ENCODE data around the gene PPP1R3D.

Gene PPP1R3D

GRCh38 chr20:59948828-59949720 lies 9.0 kb upstream of the PPP1R3D start:
- no peak for DNase-seq (ENCODE audit: low read depth)

GRCh38 chr20:59948212-59948611 lies 8.1 kb upstream of the PPP1R3D start:
- no peak for DNase-seq (ENCODE audit: low read depth)

DNA sequence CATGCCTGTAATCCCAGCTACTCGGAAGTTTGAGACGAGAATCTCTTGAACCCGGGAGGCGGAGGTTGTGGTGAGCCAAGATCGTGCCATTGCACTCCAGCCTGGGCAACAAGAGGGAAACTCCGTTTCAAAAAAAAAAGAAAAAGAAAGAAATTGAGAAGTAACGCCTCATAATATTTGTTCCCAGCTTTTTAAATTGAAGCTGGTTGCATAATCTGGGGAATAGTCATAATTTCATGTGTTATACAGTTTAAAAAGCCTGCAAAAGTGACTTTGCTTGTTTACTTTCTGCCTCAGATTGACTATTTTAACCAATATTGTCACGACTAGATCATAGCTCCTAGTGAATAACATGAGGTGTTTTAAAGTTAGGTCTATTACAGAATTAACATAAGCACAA lies 7.3 kb upstream of the PPP1R3D start:
- no peak for DNase-seq (ENCODE audit: low read depth)

GRCh38 chr20:59945731-59946130 lies 5.6 kb upstream of the PPP1R3D start:
- no peak for DNase-seq (ENCODE audit: low read depth)

DNA sequence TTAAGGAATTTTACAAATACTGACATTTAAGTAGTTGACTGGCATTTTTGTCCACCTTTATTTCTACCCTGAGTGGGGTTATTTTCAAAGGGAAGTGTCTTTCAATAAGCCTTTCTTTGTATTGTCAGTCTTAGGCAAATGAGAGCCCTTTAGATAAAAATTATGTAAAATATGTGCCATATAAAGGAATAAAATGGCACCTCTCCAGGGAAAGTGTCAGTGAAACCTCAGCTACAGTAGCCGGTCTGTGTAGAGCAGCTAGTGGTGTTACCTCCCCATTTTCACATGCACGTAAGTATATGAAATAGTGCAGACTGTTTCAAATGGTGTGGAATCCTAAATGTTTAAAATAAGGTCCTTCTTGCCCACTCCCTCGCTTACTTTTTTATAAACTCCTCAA lies 5.1 kb upstream of the PPP1R3D start:
- no peak for DNase-seq (ENCODE audit: low read depth)

GRCh38 chr20:59944726-59945125 lies 4.6 kb upstream of the PPP1R3D start:
- no peak for DNase-seq (ENCODE audit: low read depth)

DNA sequence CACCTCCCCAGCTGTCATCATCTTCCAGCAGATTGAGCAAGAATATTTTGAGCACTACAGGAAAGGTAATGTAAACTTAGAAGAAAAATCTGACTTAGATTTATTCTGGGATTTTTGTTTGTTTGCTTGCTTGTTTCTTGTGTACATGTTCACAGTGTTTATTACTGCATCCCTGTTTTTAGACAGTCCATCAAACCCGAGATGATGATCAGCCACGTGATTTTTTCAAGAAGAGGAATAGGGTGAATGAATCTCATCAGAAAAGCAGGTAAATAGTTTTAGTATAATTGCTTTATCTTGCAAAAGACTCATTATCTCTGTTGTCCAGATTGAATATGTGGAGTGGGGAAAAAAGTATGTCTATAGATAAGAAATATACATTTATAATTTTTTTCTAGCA lies 2.1 kb upstream of the PPP1R3D start:
- DNase-seq (ENCODE audit: low read depth): no peak

DNA sequence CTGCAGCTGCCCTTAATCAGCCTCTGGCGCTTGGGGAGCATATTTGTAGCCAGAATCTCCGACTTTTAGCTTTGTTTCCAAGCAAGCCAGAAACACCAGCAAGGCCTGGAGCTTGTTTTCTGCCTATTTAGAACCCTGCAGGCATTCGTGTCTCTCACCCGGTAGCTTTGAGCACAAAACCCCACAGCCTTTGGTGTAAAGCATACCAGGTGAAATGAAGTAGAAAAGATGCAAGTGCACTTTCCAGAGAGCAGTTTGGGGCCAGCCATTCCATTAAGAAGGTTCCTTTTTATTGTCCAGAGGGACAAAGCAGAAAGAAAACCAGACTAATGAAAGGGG lies 820 bp upstream of the PPP1R3D start:
- DNase-seq (ENCODE audit: low read depth): no peak

DNA sequence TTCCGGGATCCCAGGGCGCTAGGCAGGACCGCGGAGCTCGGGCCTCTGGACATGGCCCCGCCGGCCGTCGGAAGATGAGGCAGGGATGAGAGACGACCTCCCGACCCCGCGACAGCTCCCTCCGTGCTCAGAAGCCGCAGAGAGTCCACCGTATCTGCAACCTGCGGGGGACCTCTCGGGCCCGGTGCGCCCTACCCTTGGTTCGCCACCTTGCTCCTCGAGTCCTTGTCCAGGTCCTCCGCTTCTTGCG lies 301 bp downstream of the PPP1R3D start:
- DNase-seq (ENCODE audit: low read depth): no peak

DNA sequence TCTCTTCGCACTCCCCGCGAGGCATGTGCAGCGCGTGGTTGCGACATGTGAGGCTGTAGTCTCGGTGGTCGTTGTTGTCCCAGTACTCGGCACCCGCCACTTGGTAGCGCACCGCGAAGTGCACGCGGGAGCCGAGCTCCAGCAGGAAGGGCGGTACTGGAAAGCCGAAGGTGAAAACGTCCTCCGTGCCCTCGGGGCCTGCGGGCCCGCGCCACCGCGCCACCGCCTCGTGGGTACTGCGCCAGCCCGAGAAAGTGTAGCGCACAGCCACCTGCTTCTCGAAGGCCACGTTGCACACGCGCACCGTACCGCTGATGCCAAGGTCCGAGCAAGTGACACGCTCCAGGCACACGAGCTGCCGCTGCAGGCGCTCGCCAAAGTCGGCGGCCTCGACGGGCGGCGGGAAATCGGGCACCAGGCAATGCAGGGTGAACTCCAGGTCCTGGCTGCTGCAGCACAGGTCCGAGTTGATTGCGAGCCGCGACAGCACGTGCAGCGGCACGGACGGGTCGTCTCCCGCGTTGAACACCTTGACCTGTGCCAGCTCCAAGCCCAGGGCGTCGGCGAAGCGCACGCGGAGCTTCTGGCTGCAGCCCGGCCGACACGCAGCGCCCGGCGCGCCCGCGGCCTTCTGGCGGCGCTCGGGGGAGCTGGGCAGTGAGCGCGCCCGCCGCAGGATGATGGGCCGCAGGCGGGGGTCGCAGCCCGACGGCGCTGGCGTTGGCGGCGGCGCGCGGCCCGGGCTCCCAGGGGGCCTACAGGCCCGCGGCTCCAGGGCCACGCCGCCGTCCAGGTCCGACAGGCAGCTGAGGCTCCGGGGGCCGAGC lies 840 bp downstream of the PPP1R3D start:
- DNase-seq (ENCODE audit: low read depth): no peak

GRCh38 chr20:59938696-59939051 lies 1.4 kb downstream of the PPP1R3D start:
- DNase-seq (ENCODE audit: low read depth): no peak

DNA sequence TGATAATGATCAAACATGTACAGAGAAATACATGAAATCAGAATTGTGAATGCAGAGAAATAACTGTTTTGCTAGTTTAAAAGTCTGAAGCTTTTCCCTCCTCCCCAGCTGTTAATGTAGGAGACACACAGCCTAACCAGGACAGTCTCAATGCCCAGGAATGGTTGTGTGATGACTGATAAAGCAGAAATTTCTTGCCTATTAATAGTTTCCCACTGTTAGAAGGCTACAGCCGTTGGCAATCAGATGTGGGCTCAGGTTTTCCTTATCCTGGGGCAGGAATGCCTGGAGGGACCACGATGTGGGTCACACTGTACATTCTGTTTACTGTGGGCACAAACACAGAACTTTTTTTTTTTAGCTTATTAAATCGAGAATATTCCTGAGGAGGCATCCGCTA lies 1.9 kb downstream of the PPP1R3D start:
- DNase-seq (ENCODE audit: low read depth): no peak

GRCh38 chr20:59937150-59937549 lies 3.0 kb downstream of the PPP1R3D start:
- no peak for DNase-seq (ENCODE audit: low read depth)

DNA sequence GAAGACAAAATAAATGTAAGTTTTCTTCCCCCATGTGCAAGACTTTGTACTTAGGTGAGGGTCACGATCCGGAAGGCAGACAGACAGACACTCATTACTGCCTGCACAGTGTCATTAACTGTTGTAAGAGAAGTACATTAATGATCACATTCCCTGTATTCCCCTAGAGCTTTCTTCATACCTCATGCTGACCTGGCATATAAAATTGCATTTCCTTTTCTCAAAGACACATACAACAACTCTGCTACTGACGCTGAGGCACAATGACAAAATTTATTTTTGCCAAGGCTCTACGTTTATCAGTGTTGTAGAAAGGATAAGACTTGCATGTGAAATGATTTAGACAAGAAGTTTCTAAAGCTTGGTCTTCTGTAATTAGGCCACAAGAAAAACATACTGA lies 3.7 kb downstream of the PPP1R3D start:
- no peak for DNase-seq (ENCODE audit: low read depth)

DNA sequence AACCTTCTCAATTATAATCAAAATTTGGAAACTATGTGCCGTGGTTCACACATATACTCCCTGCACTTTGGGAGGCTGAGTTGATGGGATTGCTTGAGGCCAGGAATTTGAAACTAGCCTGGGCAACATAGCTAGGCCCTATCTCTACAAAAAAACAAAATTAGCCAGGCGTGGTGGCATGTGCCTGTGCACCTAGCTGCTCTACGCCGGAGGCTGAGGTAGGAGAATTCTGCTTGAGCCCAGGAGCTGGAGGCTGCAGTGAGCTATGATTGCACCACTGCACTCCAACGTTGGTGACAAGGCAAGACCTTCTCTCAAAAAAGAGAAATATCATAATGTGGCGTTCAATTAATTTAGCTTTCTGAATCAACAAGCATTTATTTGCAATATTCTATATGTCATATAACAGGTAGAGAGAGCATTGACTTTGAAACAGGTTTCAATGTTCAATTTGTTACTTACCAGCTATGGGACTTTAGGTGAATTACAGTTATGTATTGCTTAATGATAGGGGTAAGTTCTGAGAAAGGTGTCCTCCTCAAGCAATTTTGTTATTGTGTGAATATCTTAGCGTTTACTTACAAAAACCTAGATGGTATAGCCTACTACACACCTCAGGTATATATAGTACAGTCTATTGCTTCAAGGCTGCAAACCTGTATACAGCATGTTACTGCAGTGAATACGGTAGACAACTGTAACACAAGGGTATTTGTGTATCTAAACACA lies 4.5 kb downstream of the PPP1R3D start:
- no peak for DNase-seq (ENCODE audit: low read depth)

DNA sequence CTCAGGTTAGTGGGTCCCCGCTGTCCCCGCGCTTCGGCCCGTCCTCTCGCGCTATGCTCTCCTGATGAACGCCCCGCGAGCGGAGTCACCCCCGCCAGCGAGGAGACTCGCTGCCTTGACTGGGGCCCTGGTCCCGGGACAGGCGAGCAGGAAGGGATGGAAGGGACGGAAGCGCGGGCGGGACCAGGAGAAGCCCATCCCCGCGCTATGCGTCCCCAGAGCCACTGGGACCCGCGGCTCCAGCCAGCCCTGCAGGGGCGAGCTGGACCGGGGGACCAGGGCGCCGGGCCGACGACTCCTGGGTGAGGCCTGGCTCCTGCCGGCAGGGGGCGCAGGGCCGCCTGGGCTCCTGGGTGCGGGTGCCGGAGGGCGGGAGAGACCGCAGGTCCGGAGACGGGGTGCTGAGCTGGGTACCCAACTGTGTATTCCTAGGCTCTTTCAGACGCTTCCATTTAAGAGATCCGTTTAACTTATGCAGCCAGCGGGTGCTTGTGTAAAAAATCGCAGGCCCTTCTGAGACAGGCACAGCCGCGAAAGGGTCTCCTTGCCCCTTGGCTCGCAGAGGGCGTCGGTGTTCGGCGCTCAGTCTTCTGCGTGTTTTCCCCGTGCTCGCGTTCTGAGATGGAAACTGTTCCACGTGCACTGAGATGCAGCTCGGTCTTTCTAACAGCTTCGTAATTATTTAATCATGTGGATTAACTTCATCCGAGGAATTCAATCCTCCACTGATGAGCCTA lies 6.1 kb downstream of the PPP1R3D start:
- DNase-seq (ENCODE audit: low read depth): peak; percentile 54

- peak; percentile 39 for DNase-seq (ENCODE audit: low read depth)
Measured at GRCh38 chr20:59933296-59933848, 6.7 kb downstream of the PPP1R3D start, which contains the start of gene SYCP2. Gene SYCP2 (minus strand): TSS chr20:59933637. CDS start chr20:59922413, 11,224 bp downstream.

DNA sequence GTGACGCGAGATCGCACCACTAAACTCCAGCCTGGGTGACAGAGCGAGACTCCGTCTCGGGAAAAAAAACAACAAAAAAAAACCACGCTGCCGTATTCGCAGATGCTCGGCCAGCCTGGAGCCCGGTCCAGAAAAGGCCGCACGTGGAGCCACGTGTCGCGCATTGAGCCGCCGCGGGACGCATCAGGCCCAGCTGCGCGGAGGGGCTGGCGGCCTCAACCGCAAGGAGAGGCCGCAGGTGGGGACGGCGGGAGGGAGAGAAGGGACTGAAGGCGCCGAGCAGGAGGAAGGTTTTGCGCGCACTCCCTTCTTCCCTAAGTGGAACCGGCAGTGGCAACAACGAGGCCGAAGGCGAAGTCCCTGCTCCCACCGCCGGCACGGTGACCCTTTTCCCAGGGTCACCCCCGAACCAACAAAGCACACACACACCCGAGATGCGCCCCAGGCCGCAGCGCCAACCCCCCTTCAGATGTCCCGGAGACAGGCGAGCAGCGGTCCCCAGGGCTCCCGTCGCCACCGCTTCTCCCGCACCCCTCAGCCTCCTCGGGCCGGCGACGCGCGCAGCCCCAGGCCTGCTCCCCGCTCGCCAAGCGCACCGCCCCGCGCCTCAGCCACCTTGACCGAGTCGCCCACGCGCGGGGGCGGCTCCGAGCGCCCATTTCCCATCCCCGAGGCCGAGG lies 7.3 kb downstream of the PPP1R3D start:
- no peak for DNase-seq (ENCODE audit: low read depth)

DNA sequence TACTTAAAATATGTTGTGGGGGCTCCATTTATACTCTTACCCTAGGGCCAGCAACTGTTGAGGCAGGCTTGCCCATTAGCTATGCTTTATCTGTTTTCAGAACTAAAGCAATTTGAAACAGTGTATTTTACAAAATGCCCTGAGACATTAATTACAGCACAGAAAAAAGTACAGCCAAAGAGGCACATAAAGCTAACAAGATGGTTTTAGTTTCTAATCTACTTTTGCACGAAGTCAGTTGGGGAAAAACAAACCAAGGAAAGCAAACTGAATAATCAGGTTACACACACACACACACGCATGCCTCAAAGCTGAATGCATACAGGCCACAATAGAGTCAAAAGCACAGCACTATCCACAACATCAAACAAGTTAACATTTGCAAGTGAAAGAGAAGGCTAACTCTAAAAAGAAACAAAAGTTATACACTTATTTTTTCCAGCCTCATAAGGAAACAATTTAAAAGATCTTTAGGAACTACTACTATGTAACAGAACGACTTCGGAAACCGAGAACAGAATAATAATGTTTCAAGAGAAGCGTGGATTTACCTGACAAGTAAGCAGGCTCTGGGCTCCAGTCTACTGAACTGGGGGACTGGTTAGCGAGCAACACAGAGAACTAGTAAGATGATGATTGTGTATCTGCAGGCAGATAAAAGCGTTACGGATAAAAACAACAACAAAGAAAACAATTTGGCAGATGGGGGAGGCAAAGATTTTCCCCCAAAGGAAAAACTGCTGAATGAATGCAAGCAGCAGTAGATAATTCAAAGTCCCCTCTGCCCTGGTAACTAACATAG lies 8.4 kb downstream of the PPP1R3D start:
- DNase-seq (ENCODE audit: low read depth): no peak

DNA sequence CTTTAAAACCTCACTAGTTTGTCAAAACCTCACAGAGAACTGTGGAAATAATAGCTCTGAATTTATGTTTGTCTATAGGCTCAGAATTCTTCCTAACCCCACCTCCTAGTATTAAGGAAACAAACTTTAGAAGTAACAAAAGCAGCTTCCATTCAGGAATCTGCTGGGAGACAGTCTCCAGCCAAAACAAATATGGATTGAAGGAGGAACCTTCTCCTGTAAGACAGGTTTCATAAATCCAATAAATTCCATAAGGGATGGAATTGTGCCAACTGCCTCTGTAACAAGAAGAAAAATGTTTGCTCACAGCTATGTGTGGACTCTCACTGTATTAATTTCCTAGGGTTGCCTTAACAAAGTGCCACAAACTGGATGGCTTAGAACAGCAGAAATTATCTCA lies 14.2 kb downstream of the PPP1R3D start:
- DNase-seq (ENCODE audit: low read depth): no peak

DNA sequence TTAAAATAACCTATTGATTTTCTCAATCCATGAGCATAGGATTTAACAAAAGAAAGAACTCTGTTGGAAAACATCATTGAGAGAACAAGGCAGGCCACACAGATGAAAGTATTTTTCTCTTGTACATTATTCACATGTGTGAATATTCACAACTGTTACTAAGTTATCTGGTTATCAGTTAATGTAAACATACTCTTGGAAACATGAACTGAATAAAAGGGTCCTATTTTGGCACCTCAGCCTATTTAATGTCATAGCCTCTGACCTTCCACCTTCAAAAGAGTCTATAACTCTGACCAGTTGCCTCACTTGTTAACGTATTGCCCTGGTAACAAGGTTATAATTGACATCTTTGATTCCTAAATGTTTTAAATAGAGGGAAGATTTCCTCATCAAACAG lies 14.7 kb downstream of the PPP1R3D start:
- DNase-seq (ENCODE audit: low read depth): no peak
